Fibroblast of pulmonary artery (primary cell): ENCODE results near the gene TCF4.

ENCODE experiments used
- DNase-seq: peaks from one replicate; pipeline ENCODE4 v3.0.0-alpha.2; 2010; ENCODE audit warnings: low read depth
- H3K4me3 ChIP-seq: replicated peaks from 2 replicates; pipeline ENCODE4 v1.5.1; 2011; ENCODE audit warnings: low read depth, mild to moderate bottlenecking, control low read depth, low read length, moderate library complexity
- CTCF ChIP-seq: IDR thresholded peaks from 2 replicates; pipeline ENCODE4 v1.5.1; 2011; ENCODE audit warnings: mild to moderate bottlenecking, control low read depth, low read length, inconsistent platforms; ENCODE audit errors: missing control alignments

Gene TCF4

GRCh38 chr18:55314615-55315237 lies 273.3 kb downstream of the TCF4 start:
- TF ChIP-seq CTCF: no peak
- DNase-seq: no peak
- no peak overlapping the region for H3K4me3 ChIP-seq

- no peak for TF ChIP-seq CTCF
- no peak for DNase-seq
- H3K4me3 ChIP-seq: no peak overlapping the region
Observed at GRCh38 chr18:55314031-55314430, 274.0 kb downstream of the TCF4 start.

GRCh38 chr18:55310863-55311262 lies 277.1 kb downstream of the TCF4 start:
- H3K4me3 ChIP-seq: no peak overlapping the region
- no peak for TF ChIP-seq CTCF
- DNase-seq: no peak

- TF ChIP-seq CTCF: no peak
- no peak overlapping the region for H3K4me3 ChIP-seq
- DNase-seq: no peak
Observed at GRCh38 chr18:55310044-55310676, 277.8 kb downstream of the TCF4 start.

DNA sequence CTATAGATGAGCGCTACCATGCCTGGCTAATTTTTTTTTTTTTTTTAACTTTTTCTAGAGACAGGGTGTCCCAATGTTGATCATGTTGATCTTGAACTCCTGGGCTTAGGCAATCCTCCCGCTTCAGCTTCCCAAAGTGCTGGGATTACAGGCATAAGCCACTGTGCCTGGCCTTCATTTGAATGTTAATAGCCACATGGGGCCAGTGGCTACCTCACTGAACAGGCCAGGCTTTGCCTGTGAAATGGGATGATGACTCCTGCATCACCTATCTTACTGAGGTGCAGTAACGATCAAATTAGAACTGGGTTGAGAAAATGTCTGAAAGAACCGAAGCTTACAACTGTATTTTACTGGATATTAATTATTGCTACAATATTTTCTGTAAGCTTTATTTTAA lies 278.7 kb downstream of the TCF4 start:
- DNase-seq: no peak
- TF ChIP-seq CTCF: no peak
- no peak overlapping the region for H3K4me3 ChIP-seq

GRCh38 chr18:55307505-55307904 lies 280.5 kb downstream of the TCF4 start:
- no peak for TF ChIP-seq CTCF
- H3K4me3 ChIP-seq: no peak overlapping the region

More at GRCh38 chr18:55307505-55307904, 280.5 kb downstream of the TCF4 start:
- DNase-seq: no peak
